T-helper 2 cell treated with Interferon-gamma antibody and Interleukin-4, amounts not matched to agents 5 μg/mL and 100 μg/mL, for 36 hours (primary cell): ENCODE measurements around the gene GMPR.

Experiments
- DNase-seq: peaks from one replicate; pipeline ENCODE4 v3.0.0; 2021; ENCODE audit warnings: low spot score
- H3K27ac Mint-ChIP-seq: one replicate; pipeline ENCODE4 v1.8.0; 2021; ENCODE audit warnings: mild to moderate bottlenecking, mixed read lengths
- H3K27me3 Mint-ChIP-seq: one replicate; pipeline ENCODE4 v1.8.0; 2021; ENCODE audit warnings: low read depth, mixed read lengths
- H3K36me3 Mint-ChIP-seq: one replicate; pipeline ENCODE4 v1.8.0; 2021; ENCODE audit warnings: low read depth, mixed read lengths
- H3K4me1 Mint-ChIP-seq: one replicate; pipeline ENCODE4 v1.8.0; 2021; ENCODE audit warnings: low read depth, mixed read lengths
- H3K4me3 Mint-ChIP-seq: one replicate; pipeline ENCODE4 v1.8.0; 2022; ENCODE audit warnings: mild to moderate bottlenecking, moderate library complexity, mixed read lengths
- H3K9me3 Mint-ChIP-seq: one replicate; pipeline ENCODE4 v1.8.0; 2021; ENCODE audit warnings: mixed read lengths

GMPR gene

GRCh38 chr6:16279243-16279642 is 40.9 kb downstream of the GMPR start:
- no peak overlapping the region for H3K27ac Mint-ChIP-seq
- H3K36me3 Mint-ChIP-seq, result no peaks in the 10 kb centered on the region
- no peak for DNase-seq
- H3K27me3 Mint-ChIP-seq, result peaks cover 2% of the 10 kb centered on the region
- H3K9me3 Mint-ChIP-seq, result no peaks in the 10 kb centered on the region
- H3K4me3 Mint-ChIP-seq, result no peak overlapping the region
- H3K4me1 Mint-ChIP-seq, result peaks cover 2% of the 10 kb centered on the region

- Mint-ChIP-seq H3K27ac (no peak overlapping the region), H3K27me3 (peaks cover 5% of the 10 kb centered on the region), H3K4me1 (peaks cover 2% of the 10 kb centered on the region), H3K9me3 (no peaks in the 10 kb centered on the region), H3K4me3 (no peak overlapping the region), H3K36me3 (no peaks in the 10 kb centered on the region)
- DNase-seq, result no peak
These were observed 44.0 kb downstream of the GMPR start for GRCh38 chr6:16282370-16282769.

GRCh38 chr6:16284472-16284871 is 46.1 kb downstream of the GMPR start:
- Mint-ChIP-seq H3K4me1 (no peaks in the 10 kb centered on the region), H3K36me3 (no peaks in the 10 kb centered on the region), H3K27me3 (peaks cover 5% of the 10 kb centered on the region), H3K9me3 (no peaks in the 10 kb centered on the region), H3K27ac (no peak overlapping the region), H3K4me3 (no peak overlapping the region)
- no peak for DNase-seq

- Mint-ChIP-seq H3K27ac (no peak overlapping the region), H3K9me3 (no peaks in the 10 kb centered on the region), H3K4me3 (no peak overlapping the region), H3K27me3 (peaks cover 5% of the 10 kb centered on the region), H3K36me3 (no peaks in the 10 kb centered on the region), H3K4me1 (no peaks in the 10 kb centered on the region)
- no peak for DNase-seq
These were observed 47.2 kb downstream of the GMPR start for GRCh38 chr6:16285467-16286150.

- no peak overlapping the region for H3K27ac Mint-ChIP-seq
- H3K4me1 Mint-ChIP-seq, result no peaks in the 10 kb centered on the region
- peaks cover 5% of the 10 kb centered on the region for H3K27me3 Mint-ChIP-seq
- H3K4me3 Mint-ChIP-seq, result no peak overlapping the region
- DNase-seq, result no peak
- H3K36me3 Mint-ChIP-seq, result no peaks in the 10 kb centered on the region
- no peaks in the 10 kb centered on the region for H3K9me3 Mint-ChIP-seq
These were observed 47.8 kb downstream of the GMPR start for GRCh38 chr6:16286151-16286522.

- peaks cover 5% of the 10 kb centered on the region for H3K27me3 Mint-ChIP-seq
- no peak overlapping the region for H3K27ac Mint-ChIP-seq
- no peak overlapping the region for H3K4me3 Mint-ChIP-seq
- no peaks in the 10 kb centered on the region for H3K36me3 Mint-ChIP-seq
- no peak for DNase-seq
- H3K4me1 Mint-ChIP-seq, result no peaks in the 10 kb centered on the region
- H3K9me3 Mint-ChIP-seq, result no peaks in the 10 kb centered on the region
These were observed 49.8 kb downstream of the GMPR start for GRCh38 chr6:16288163-16288562.

- Mint-ChIP-seq H3K36me3 (no peaks in the 10 kb centered on the region), H3K4me3 (no peak overlapping the region), H3K9me3 (no peaks in the 10 kb centered on the region), H3K4me1 (no peaks in the 10 kb centered on the region), H3K27me3 (peaks cover 2% of the 10 kb centered on the region), H3K27ac (no peak overlapping the region)
- no peak for DNase-seq
These were observed 53.4 kb downstream of the GMPR start for GRCh38 chr6:16291739-16292138.

- Mint-ChIP-seq H3K9me3 (no peaks in the 10 kb centered on the region), H3K4me1 (no peaks in the 10 kb centered on the region), H3K36me3 (no peaks in the 10 kb centered on the region), H3K4me3 (no peak overlapping the region), H3K27ac (no peak overlapping the region), H3K27me3 (peaks cover 2% of the 10 kb centered on the region)
- no peak for DNase-seq
These were observed 54.0 kb downstream of the GMPR start for GRCh38 chr6:16292432-16292831.

GRCh38 chr6:16292942-16293341 is 54.6 kb downstream of the GMPR start:
- no peak overlapping the region for H3K27ac Mint-ChIP-seq
- no peaks in the 10 kb centered on the region for H3K4me1 Mint-ChIP-seq
- no peaks in the 10 kb centered on the region for H3K9me3 Mint-ChIP-seq
- no peak overlapping the region for H3K4me3 Mint-ChIP-seq
- peaks cover 2% of the 10 kb centered on the region for H3K27me3 Mint-ChIP-seq
- DNase-seq, result no peak
- H3K36me3 Mint-ChIP-seq, result no peaks in the 10 kb centered on the region

GRCh38 chr6:16294371-16294770 is 56.0 kb downstream of the GMPR start:
- Mint-ChIP-seq H3K4me3 (no peak overlapping the region), H3K27ac (no peak overlapping the region), H3K27me3 (peaks cover 2% of the 10 kb centered on the region), H3K36me3 (no peaks in the 10 kb centered on the region), H3K4me1 (no peaks in the 10 kb centered on the region), H3K9me3 (no peaks in the 10 kb centered on the region)
- DNase-seq, result no peak

- no peak for DNase-seq
- H3K9me3 Mint-ChIP-seq, result no peaks in the 10 kb centered on the region
- peaks cover 2% of the 10 kb centered on the region for H3K27me3 Mint-ChIP-seq
- no peaks in the 10 kb centered on the region for H3K4me1 Mint-ChIP-seq
- no peak overlapping the region for H3K4me3 Mint-ChIP-seq
- H3K36me3 Mint-ChIP-seq, result no peaks in the 10 kb centered on the region
- no peak overlapping the region for H3K27ac Mint-ChIP-seq
These were observed 56.7 kb downstream of the GMPR start for GRCh38 chr6:16295060-16295459.

- H3K9me3 Mint-ChIP-seq, result no peaks in the 10 kb centered on the region
- peaks cover 2% of the 10 kb centered on the region for H3K27me3 Mint-ChIP-seq
- no peaks in the 10 kb centered on the region for H3K4me1 Mint-ChIP-seq
- no peak overlapping the region for H3K4me3 Mint-ChIP-seq
- DNase-seq, result no peak
- H3K36me3 Mint-ChIP-seq, result no peaks in the 10 kb centered on the region
- no peak overlapping the region for H3K27ac Mint-ChIP-seq
These were observed 57.1 kb downstream of the GMPR start for GRCh38 chr6:16295471-16295870.

- Mint-ChIP-seq H3K4me1 (no peaks in the 10 kb centered on the region), H3K9me3 (no peaks in the 10 kb centered on the region), H3K27me3 (peaks cover 2% of the 10 kb centered on the region), H3K36me3 (no peaks in the 10 kb centered on the region), H3K27ac (no peak overlapping the region), H3K4me3 (no peak overlapping the region)
- no peak for DNase-seq
These were observed 57.8 kb downstream of the GMPR start for GRCh38 chr6:16296061-16296670.

- Mint-ChIP-seq H3K4me1 (no peaks in the 10 kb centered on the region), H3K4me3 (no peak overlapping the region), H3K27ac (no peak overlapping the region), H3K27me3 (no peaks in the 10 kb centered on the region), H3K36me3 (peaks cover 4% of the 10 kb centered on the region), H3K9me3 (no peaks in the 10 kb centered on the region)
- no peak for DNase-seq
These were observed 61.5 kb downstream of the GMPR start for GRCh38 chr6:16299861-16300260.

GRCh38 chr6:16301511-16301910 is 63.1 kb downstream of the GMPR start:
- Mint-ChIP-seq H3K36me3 (peaks cover 11% of the 10 kb centered on the region), H3K4me1 (no peaks in the 10 kb centered on the region), H3K4me3 (no peak overlapping the region), H3K9me3 (no peaks in the 10 kb centered on the region), H3K27me3 (no peaks in the 10 kb centered on the region), H3K27ac (no peak overlapping the region)
- no peak for DNase-seq
